Body of pancreas (tissue), 4 donors: ENCODE results near the gene MARCHF11.

ENCODE experiments used
- POLR2A ChIP-seq, 3 donors: fragments of 450-650 bp; IDR thresholded peaks; one replicate each; pipeline ENCODE4 v1.6.1; 2016; ENCODE audit warnings: antibody characterized with exemption in 3 of 3, mild to moderate bottlenecking in 2 of 3
- TF ChIP-seq, protein P1 (sequence below), 7 experiments: fragments of 450-650 bp in 4 of 7; fragments of 200-600 bp in 3 of 7; sonication (generic) in 3 of 7; IDR thresholded peaks; one replicate each; pipeline ENCODE4 v1.5.1; 2016 to 2019; ENCODE audit warnings: antibody characterized with exemption in 7 of 7

DNA sequence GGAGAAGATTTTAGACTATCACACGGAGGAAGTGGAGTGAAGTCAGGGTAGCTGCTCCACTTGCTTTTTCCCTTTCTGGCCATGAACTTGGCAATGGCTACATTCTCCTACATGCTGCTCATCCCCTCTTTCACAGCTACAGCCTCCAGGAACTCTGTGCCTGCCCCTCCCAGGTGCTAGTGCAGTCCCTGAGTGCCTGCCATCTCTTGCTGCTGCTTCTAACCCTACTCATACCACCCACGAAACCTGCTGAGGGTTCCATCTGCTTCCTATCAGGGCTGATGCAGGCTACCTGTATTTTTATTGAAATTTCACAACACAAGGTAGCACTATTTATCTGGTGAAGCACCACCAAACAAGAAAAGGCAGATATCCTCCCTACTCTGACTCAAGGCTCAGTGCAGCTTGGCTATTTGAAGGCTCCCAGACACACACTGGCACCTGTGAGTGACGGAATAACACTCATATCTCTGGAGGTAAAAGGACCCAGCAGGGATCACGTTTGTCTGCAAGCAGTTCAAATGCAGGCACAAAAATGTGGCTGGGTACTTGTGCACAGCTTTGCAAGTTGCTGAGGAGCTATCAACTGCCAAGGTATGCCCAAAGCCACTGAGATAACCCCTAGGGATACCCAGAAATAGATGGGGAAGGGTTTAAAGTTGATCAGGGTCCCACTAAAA is 51.6 kb downstream of the MARCHF11 start:
- TF ChIP-seq, protein P1, sequence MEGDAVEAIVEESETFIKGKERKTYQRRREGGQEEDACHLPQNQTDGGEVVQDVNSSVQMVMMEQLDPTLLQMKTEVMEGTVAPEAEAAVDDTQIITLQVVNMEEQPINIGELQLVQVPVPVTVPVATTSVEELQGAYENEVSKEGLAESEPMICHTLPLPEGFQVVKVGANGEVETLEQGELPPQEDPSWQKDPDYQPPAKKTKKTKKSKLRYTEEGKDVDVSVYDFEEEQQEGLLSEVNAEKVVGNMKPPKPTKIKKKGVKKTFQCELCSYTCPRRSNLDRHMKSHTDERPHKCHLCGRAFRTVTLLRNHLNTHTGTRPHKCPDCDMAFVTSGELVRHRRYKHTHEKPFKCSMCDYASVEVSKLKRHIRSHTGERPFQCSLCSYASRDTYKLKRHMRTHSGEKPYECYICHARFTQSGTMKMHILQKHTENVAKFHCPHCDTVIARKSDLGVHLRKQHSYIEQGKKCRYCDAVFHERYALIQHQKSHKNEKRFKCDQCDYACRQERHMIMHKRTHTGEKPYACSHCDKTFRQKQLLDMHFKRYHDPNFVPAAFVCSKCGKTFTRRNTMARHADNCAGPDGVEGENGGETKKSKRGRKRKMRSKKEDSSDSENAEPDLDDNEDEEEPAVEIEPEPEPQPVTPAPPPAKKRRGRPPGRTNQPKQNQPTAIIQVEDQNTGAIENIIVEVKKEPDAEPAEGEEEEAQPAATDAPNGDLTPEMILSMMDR (IDR thresholded peaks at IDR 0.05), result no peak
- TF ChIP-seq POLR2A (IDR thresholded peaks at IDR 0.05), result no peak
